Astrocyte (in vitro differentiated cells and primary cell): ENCODE measurements around the gene MS4A1.

ENCODE experiments used
- CTCF ChIP-seq: IDR thresholded peaks from 2 replicates; pipeline ENCODE4 v1.5.1; 2011; ENCODE audit warnings: low read depth, mild to moderate bottlenecking, inconsistent platforms, low read length, moderate library complexity; ENCODE audit not compliant: insufficient read depth
- EZH2 ChIP-seq: IDR thresholded peaks from 2 replicates; pipeline ENCODE4 v1.6.1; 2012; ENCODE audit warnings: mild to moderate bottlenecking, low read length, inconsistent platforms; ENCODE audit not compliant: insufficient read depth

DNA sequence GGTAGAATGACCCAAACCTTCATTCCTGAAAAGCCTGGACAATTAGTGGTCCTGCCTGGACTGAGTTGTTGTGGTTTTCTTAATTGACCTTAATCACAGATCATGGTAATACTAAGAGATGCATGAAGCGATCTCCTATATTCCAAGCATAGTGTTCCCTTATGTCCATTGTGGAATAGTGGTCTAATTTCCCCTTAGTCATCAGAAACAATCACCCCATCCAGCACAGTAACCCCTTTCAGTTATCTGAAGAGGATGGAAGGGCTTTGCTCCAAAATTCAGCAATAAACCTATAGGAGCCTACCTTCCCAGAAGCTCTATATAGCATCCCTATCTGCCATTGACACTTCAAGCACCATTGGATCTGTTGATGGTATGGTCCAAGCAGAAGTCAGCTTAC, 33.0 kb upstream of the MS4A1 start:
- TF ChIP-seq CTCF (no peak), EZH2 (no peak)
